Muscle layer of duodenum (tissue), 2 donors: ENCODE measurements around the gene NDUFAF8.

Experiments used
- H3K27ac ChIP-seq: one replicate; pipeline ENCODE4 v1.7.0; 2013; ENCODE audit warnings: mild to moderate bottlenecking, low read length
- H3K27me3 ChIP-seq: one replicate; pipeline ENCODE4 v1.7.0; 2013; ENCODE audit warnings: low read depth, mild to moderate bottlenecking, control low read depth, low read length
- H3K36me3 ChIP-seq, 2 donors: one replicate each; pipeline ENCODE4 v1.7.0; 2013; ENCODE audit warnings: low read length in 2 of 2, control low read depth in 1 of 2, mild to moderate bottlenecking in 1 of 2; ENCODE audit not compliant: insufficient read depth in 2 of 2, control insufficient read depth in 1 of 2
- H3K4me1 ChIP-seq, 2 donors: one replicate each; pipeline ENCODE4 v1.7.0; 2013; ENCODE audit warnings: low read length in 2 of 2, mild to moderate bottlenecking in 2 of 2, control low read depth in 1 of 2, moderate library complexity in 1 of 2; ENCODE audit not compliant: insufficient read depth in 2 of 2, control insufficient read depth in 1 of 2
- H3K4me3 ChIP-seq, 2 donors: one replicate each; pipeline ENCODE4 v1.7.0; 2013; ENCODE audit warnings: low read length in 2 of 2, low read depth in 1 of 2, mild to moderate bottlenecking in 1 of 2
- H3K9me3 ChIP-seq, 2 donors: one replicate each; pipeline ENCODE4 v1.7.0; 2013; ENCODE audit warnings: low read length in 2 of 2, control low read depth in 1 of 2, mild to moderate bottlenecking in 1 of 2; ENCODE audit not compliant: control insufficient read depth in 1 of 2
- donor health status: healthy.

Gene NDUFAF8

GRCh38 chr17:81285179-81285878 is 46.2 kb downstream of the NDUFAF8 start:
- H3K4me3 ChIP-seq = peak overlapping the region; percentile 23 to 37
- H3K36me3 ChIP-seq = peaks cover 5 to 33% of the 10 kb centered on the region in 2 donors
- no peaks in the 10 kb centered on the region for H3K27me3 ChIP-seq
- peaks cover 5 to 23% of the 10 kb centered on the region in 2 donors for H3K4me1 ChIP-seq
- peak overlapping the region; percentile 63 for H3K27ac ChIP-seq
- no peaks in the 10 kb centered on the region for H3K9me3 ChIP-seq

- peak overlapping the region; percentile 63 for H3K27ac ChIP-seq
- no peaks in the 10 kb centered on the region for H3K9me3 ChIP-seq
- no peaks in the 10 kb centered on the region for H3K27me3 ChIP-seq
- H3K36me3 ChIP-seq = peaks cover 5 to 31% of the 10 kb centered on the region in 2 donors
- H3K4me3 ChIP-seq = peak overlapping the region in 1 of 2 donors; percentile 23
- H3K4me1 ChIP-seq = peaks cover 5 to 23% of the 10 kb centered on the region in 2 donors
Measured at GRCh38 chr17:81285894-81286293, 46.8 kb downstream of the NDUFAF8 start.

- H3K27me3 ChIP-seq = no peaks in the 10 kb centered on the region
- H3K4me3 ChIP-seq = no peak overlapping the region
- peaks cover 5 to 23% of the 10 kb centered on the region in 2 donors for H3K4me1 ChIP-seq
- peaks cover 5 to 27% of the 10 kb centered on the region in 2 donors for H3K36me3 ChIP-seq
- H3K27ac ChIP-seq = peak overlapping the region; percentile 63
- no peaks in the 10 kb centered on the region for H3K9me3 ChIP-seq
Measured at GRCh38 chr17:81286491-81287145, 47.5 kb downstream of the NDUFAF8 start.

- Histone ChIP-seq H3K27me3 (no peaks in the 10 kb centered on the region), H3K9me3 (no peaks in the 10 kb centered on the region), H3K36me3 (peaks cover 5 to 27% of the 10 kb centered on the region in 2 donors), H3K4me3 (no peak overlapping the region), H3K27ac (no peak overlapping the region), H3K4me1 (peaks cover 5 to 23% of the 10 kb centered on the region in 2 donors)
Measured at GRCh38 chr17:81287152-81287551, 48.0 kb downstream of the NDUFAF8 start.

GRCh38 chr17:81287741-81288430 is 48.8 kb downstream of the NDUFAF8 start:
- no peaks in the 10 kb centered on the region for H3K27me3 ChIP-seq
- H3K27ac ChIP-seq = no peak overlapping the region
- no peak overlapping the region for H3K4me3 ChIP-seq
- peaks cover 5 to 27% of the 10 kb centered on the region in 2 donors for H3K4me1 ChIP-seq
- H3K9me3 ChIP-seq = no peaks in the 10 kb centered on the region
- peaks cover 5 to 25% of the 10 kb centered on the region in 2 donors for H3K36me3 ChIP-seq

GRCh38 chr17:81288715-81289114 is 49.6 kb downstream of the NDUFAF8 start:
- no peaks in the 10 kb centered on the region for H3K9me3 ChIP-seq
- no peaks in the 10 kb centered on the region for H3K27me3 ChIP-seq
- H3K4me1 ChIP-seq = peaks cover 5 to 30% of the 10 kb centered on the region in 2 donors
- H3K4me3 ChIP-seq = no peak overlapping the region
- peaks cover 5 to 20% of the 10 kb centered on the region in 2 donors for H3K36me3 ChIP-seq
- no peak overlapping the region for H3K27ac ChIP-seq

GRCh38 chr17:81289627-81290026 is 50.5 kb downstream of the NDUFAF8 start:
- peaks cover 5 to 29% of the 10 kb centered on the region in 2 donors for H3K4me1 ChIP-seq
- H3K4me3 ChIP-seq = no peak overlapping the region
- H3K36me3 ChIP-seq = peaks cover 5 to 20% of the 10 kb centered on the region in 2 donors
- H3K9me3 ChIP-seq = no peaks in the 10 kb centered on the region
- H3K27me3 ChIP-seq = no peaks in the 10 kb centered on the region
- H3K27ac ChIP-seq = no peak overlapping the region

GRCh38 chr17:81290230-81290629 is 51.1 kb downstream of the NDUFAF8 start:
- H3K27me3 ChIP-seq = no peaks in the 10 kb centered on the region
- peaks cover 5 to 14% of the 10 kb centered on the region in 2 donors for H3K36me3 ChIP-seq
- no peak overlapping the region for H3K27ac ChIP-seq
- no peaks in the 10 kb centered on the region for H3K9me3 ChIP-seq
- H3K4me3 ChIP-seq = no peak overlapping the region
- peaks cover 5 to 25% of the 10 kb centered on the region in 2 donors for H3K4me1 ChIP-seq
